Neural crest cell (in vitro differentiated cells): ENCODE measurements around the gene SYNJ2. TPM values are rescaled to one million over a fixed set of nuclear protein-coding genes. Genes with fewer than 3 reads are reported as not detected.

Experiments used
- DNase-seq: peaks from one replicate; pipeline ENCODE4 v3.0.0; 2021; ENCODE audit warnings: low read depth, mixed read lengths, low spot score
- H3K27ac Mint-ChIP-seq: one replicate; pipeline ENCODE4 v1.8.0; 2021; ENCODE audit warnings: mild to moderate bottlenecking, mixed read lengths; ENCODE audit not compliant: unreplicated experiment
- H3K27me3 Mint-ChIP-seq: 2 replicates; pipeline ENCODE4 v1.8.0; 2021; ENCODE audit warnings: low read depth, mild to moderate bottlenecking, mixed read lengths
- H3K36me3 Mint-ChIP-seq: 2 replicates; pipeline ENCODE4 v1.8.0; 2021; ENCODE audit warnings: low read depth, mild to moderate bottlenecking, mixed read lengths
- H3K4me1 Mint-ChIP-seq: 2 replicates; pipeline ENCODE4 v1.8.0; 2021; ENCODE audit warnings: mixed read lengths
- H3K4me3 Mint-ChIP-seq: one replicate; pipeline ENCODE4 v1.8.0; 2021; ENCODE audit warnings: mild to moderate bottlenecking, mixed read lengths
- H3K9me3 Mint-ChIP-seq: 2 replicates; pipeline ENCODE4 v1.8.0; 2021; ENCODE audit warnings: mixed read lengths
- total RNA-seq: library from RNA; stranded (reverse); gene quantifications from 2 replicates; pipeline ENCODE4 v1.2.1, GENCODE V29; 2021
- TF ChIP-seq, protein P1 (sequence below): fragments of 200-600 bp; sonication (generic); conservative IDR thresholded peaks from 2 replicates; pipeline ENCODE4 v1.5.0; 2021; ENCODE audit warnings: antibody characterized with exemption, mild to moderate bottlenecking

Gene SYNJ2
- total RNA-seq, 1 donor from 2014 or later = 2.9 TPM

DNA sequence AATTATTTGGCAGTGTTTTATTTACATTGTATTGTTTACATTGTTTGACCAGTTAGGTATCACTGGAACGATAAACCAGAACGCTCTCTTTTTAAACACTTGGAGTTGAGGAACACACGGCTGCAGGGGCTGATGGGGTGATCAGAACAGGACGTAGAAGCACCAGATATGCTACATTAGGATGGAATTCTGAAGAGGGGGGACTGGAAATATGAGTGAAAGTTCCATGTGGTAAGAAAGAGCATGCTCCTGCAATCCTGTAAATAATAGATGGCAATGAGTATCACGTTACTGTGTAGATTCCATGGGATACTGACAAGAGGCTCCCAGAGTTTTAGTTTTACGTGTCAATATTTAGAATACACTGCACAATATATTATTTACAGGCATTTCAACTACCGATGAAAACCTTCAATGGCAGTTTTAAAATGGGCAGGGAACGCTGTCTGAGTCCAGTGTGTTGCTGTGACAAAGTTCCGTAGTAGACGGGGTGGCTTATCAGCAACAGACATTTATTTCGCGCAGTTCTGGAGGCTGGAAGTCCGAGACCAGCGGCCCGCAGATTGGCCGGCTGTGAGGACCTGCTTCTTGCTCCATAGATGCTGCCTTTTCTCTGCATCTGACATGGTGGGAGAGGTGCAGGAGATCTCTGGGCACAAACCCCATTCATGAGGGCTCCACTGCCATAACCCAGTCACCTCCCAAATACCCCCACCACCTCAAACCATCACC, 43.1 kb downstream of the SYNJ2 start:
- DNase-seq = no peak
- H3K9me3 Mint-ChIP-seq = no peaks in the 10 kb centered on the region
- H3K4me3 Mint-ChIP-seq = no peak overlapping the region
- peak overlapping the region; percentile 51 for H3K27ac Mint-ChIP-seq
- no peaks in the 10 kb centered on the region for H3K36me3 Mint-ChIP-seq
- TF ChIP-seq, protein P1, sequence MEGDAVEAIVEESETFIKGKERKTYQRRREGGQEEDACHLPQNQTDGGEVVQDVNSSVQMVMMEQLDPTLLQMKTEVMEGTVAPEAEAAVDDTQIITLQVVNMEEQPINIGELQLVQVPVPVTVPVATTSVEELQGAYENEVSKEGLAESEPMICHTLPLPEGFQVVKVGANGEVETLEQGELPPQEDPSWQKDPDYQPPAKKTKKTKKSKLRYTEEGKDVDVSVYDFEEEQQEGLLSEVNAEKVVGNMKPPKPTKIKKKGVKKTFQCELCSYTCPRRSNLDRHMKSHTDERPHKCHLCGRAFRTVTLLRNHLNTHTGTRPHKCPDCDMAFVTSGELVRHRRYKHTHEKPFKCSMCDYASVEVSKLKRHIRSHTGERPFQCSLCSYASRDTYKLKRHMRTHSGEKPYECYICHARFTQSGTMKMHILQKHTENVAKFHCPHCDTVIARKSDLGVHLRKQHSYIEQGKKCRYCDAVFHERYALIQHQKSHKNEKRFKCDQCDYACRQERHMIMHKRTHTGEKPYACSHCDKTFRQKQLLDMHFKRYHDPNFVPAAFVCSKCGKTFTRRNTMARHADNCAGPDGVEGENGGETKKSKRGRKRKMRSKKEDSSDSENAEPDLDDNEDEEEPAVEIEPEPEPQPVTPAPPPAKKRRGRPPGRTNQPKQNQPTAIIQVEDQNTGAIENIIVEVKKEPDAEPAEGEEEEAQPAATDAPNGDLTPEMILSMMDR = no peak
- peaks cover 23% of the 10 kb centered on the region for H3K27me3 Mint-ChIP-seq
- peaks cover 4% of the 10 kb centered on the region for H3K4me1 Mint-ChIP-seq

DNA sequence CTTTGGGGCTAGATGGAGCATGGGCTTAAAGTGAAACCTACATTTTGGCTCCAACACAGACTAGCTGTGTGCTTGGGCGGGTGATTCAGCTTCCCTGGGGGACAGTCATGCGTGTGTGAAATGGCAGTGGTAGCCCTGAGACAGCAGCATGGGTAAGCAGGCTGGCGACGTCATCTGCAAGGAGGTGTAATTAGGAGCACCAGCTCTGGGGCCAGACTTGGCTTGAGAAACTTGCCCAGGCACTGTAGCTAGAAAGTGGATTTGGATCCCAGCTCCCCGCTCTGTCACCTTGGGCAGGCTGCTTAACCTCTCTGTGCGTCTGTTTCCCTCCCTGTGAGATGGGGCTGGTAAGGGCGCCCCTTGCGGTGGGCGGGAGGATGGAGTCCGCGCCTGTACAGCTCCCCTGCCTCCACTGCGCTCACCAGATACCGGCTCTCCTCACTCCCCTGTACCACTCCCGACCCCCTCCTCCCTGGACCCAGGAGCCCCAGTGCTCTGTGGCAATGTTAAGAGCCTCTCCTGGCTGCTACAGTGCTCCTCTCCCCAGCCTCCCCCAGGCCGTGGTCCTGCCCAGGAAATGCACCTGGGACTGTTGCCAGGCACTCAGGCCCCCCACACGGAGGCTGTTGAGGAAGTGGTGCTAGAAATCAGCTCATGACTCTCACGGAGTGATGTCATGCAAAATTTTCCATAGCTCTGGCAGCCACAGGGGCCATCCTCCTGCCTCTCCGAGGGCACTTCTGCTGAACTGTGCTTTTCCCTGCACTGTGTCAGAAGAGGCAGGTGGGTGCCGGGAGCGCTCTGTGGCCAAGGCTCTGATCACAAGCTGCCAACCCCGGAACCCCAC, 44.6 kb downstream of the SYNJ2 start:
- TF ChIP-seq, protein P1 = no peak
- no peak for DNase-seq
- Mint-ChIP-seq H3K4me1 (peaks cover 8% of the 10 kb centered on the region), H3K9me3 (no peaks in the 10 kb centered on the region), H3K27me3 (peaks cover 13% of the 10 kb centered on the region), H3K36me3 (no peaks in the 10 kb centered on the region), H3K4me3 (no peak overlapping the region), H3K27ac (no peak overlapping the region)

DNA sequence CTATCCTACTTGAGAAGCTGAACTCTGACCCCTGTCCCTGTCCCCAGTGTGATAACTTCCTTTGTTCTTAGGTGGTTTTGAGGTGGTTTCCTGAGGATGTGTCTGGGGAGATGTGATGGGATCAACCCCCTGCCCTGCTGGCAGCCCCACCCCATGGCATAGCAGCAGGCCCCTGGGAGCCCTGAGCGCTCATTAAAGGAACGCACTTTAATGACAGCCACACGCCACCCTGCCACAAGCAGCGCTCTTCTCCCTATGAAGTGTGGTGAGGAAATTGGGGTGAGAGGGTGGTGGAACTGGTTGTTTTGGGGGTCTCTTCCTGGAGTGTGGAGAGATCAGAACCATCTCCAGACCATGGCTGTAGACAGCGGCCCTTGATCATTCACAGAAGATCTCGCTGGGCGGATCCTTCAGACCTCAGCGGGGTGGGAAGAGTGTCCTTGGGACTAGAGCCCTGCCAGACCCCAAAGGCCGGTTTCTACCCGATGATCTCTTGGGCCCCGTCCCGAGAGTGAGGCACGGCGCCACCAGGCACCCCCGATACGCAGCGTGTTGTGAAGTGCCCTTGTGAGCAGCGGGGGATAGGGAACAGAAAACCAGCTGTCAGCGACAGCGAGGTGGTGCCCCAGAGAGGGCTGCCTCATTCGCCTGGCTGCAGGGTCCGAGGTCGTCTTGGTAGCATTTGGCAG, 45.4 kb downstream of the SYNJ2 start:
- peaks cover 9% of the 10 kb centered on the region for H3K27me3 Mint-ChIP-seq

DNA sequence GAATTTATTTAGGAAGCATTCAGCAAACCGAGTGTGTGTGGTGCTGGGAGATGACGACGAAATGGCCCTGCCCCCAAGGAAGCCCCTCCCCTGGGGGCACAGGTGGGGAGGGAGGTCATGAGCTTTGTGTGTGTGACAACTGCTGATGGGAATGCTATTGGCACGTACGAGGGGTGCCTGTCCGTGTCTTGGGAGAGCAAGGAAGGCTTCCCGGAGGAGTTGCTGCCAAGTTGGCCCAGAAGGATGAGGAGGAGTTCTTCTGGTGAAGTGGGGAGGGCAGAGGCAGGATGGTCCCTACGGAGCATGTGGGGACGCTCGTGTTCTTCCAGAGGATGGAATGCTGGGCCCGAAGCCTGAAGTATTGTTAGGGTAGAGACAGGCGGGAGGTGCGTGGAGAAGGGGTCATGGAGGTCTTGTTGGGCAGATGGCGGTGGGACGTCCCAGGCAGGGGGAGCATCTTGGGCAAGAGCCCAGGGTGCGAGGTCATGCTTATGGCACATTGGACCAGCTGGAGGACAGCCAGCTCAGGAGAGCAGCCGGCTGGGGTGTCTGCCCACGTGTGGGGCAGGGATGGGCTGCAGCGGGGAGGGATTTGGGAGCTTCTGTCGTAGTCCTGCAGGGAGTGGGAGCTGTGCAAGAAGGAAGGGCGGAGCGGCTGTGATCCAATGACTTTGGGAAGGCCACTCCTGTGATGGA, 46.1 kb downstream of the SYNJ2 start:
- Mint-ChIP-seq H3K27me3 (peaks cover 9% of the 10 kb centered on the region), H3K4me1 (peaks cover 15% of the 10 kb centered on the region), H3K36me3 (no peaks in the 10 kb centered on the region), H3K4me3 (no peak overlapping the region), H3K27ac (peak overlapping the region; percentile 67), H3K9me3 (no peaks in the 10 kb centered on the region)
- no peak for DNase-seq
- TF ChIP-seq, protein P1 = no peak

More for the DNA sequence above, 45.4 kb downstream of the SYNJ2 start:
- peaks cover 15% of the 10 kb centered on the region for H3K4me1 Mint-ChIP-seq
- TF ChIP-seq, protein P1 = no peak
- no peak overlapping the region for H3K4me3 Mint-ChIP-seq
- DNase-seq = no peak
- H3K9me3 Mint-ChIP-seq = no peaks in the 10 kb centered on the region
- H3K36me3 Mint-ChIP-seq = no peaks in the 10 kb centered on the region
- H3K27ac Mint-ChIP-seq = peak overlapping the region; percentile 67

DNA sequence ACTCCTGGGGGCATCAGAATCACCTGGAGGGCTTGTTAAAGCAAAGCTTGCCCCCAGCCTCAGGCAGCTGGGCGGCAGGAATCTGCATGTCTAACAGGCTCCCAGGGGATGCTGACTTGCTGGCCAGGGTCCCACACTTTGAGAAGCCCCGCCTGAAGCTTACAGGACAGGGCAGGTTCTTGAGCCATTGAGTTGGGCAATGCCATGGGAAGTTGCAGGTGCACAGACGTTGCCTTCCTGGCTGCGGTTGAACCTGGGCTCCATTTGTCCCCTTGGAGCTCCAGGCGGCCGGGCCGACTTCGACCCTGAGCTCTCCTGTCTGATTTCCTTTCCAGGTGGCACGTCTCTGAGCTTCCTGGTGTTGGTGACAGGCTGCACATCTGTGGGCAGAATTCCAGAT, 46.8 kb downstream of the SYNJ2 start:
- no peak overlapping the region for H3K27ac Mint-ChIP-seq
- no peaks in the 10 kb centered on the region for H3K9me3 Mint-ChIP-seq
- TF ChIP-seq, protein P1 = no peak

More for the DNA sequence above, 46.8 kb downstream of the SYNJ2 start:
- no peak for DNase-seq
- Mint-ChIP-seq H3K36me3 (no peaks in the 10 kb centered on the region), H3K4me1 (peaks cover 15% of the 10 kb centered on the region), H3K27me3 (peaks cover 7% of the 10 kb centered on the region), H3K4me3 (no peak overlapping the region)
